NB4 (cell line): ENCODE results near the gene NEUROG1.

ENCODE experiments used
- DNase-seq: peaks from one replicate; pipeline ENCODE4 v3.0.0; 2010; ENCODE audit warnings: low read depth
- H3K4me3 ChIP-seq: one replicate; pipeline ENCODE4 v1.5.1; 2011; ENCODE audit warnings: mild to moderate bottlenecking, low read depth, low read length, moderate library complexity
- CTCF ChIP-seq: IDR thresholded peaks from one replicate; pipeline ENCODE4 v1.5.1; 2012; ENCODE audit warnings: low read depth, low read length
- MAX ChIP-seq: IDR thresholded peaks from 2 replicates; pipeline ENCODE4 v1.6.1; 2011; ENCODE audit warnings: low read depth, low read length
- MYC ChIP-seq: IDR thresholded peaks from 2 replicates; pipeline ENCODE4 v1.6.1; 2011; ENCODE audit warnings: low read depth, low read length
- POLR2A ChIP-seq: IDR thresholded peaks from 2 replicates; pipeline ENCODE4 v1.6.1; 2011; ENCODE audit warnings: mild to moderate bottlenecking; ENCODE audit not compliant: insufficient read length; ENCODE audit errors: extremely low read depth

Gene NEUROG1

DNA sequence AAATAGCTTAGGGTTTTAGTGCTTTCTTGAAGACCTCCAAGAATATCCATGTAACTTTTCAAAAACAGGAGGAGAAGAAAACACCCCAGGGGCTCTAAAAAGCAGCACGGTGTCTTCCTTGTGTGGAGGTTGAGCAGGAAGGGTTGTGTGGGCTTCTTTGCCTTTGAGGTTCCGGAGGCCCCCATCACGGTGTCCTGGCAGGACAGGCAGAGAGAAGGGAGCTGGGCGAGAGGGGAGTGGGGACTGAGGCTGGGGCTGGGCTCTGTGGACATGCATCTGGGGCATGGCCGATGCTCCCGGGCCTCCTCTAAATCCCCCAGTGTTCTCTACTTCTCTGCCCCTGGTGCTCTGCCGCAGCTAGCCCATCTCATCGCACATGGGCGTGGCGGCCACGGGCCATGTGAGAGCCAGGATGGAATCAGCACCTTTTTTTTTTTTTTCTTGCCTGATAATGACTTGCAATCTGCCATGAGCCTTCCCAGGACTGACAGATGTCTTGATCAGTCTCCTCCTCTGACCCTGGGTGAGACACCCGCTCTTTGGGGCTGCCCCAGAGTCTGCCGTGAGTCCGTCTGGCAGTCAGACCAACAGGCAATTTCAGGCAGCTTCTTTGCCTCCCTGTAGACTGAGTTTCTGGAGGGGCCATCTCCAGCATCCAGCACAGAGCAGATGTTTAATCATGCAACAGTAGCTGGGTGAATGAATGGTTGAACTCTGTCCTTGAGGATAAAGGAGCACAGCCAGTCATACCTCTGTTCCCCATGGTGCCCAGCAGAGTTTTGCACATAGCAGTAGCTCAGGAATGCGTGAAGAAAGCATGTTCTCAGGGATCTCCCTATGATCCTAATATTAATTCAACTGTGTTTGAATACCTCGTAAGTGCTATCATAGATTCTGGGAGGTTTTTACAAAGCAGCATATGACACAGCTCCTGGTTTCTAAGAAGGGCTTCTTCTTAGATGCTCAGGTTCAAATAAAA, 30.9 kb upstream of the NEUROG1 start:
- H3K4me3 ChIP-seq, result no peak overlapping the region
- DNase-seq, result no peak
- TF ChIP-seq MYC (no peak), CTCF (no peak), POLR2A (no peak), MAX (no peak)

- peak; percentile 76 for DNase-seq
- no peak overlapping the region for H3K4me3 ChIP-seq
- TF ChIP-seq MYC (no peak), CTCF (peak; percentile 94)
Observed at GRCh38 chr5:135565725-135566421, 30.1 kb upstream of the NEUROG1 start.

GRCh38 chr5:135565266-135565665, 29.5 kb upstream of the NEUROG1 start:
- H3K4me3 ChIP-seq, result no peak overlapping the region
- no peak for DNase-seq
- TF ChIP-seq MAX (no peak), CTCF (no peak), POLR2A (no peak), MYC (no peak)

DNA sequence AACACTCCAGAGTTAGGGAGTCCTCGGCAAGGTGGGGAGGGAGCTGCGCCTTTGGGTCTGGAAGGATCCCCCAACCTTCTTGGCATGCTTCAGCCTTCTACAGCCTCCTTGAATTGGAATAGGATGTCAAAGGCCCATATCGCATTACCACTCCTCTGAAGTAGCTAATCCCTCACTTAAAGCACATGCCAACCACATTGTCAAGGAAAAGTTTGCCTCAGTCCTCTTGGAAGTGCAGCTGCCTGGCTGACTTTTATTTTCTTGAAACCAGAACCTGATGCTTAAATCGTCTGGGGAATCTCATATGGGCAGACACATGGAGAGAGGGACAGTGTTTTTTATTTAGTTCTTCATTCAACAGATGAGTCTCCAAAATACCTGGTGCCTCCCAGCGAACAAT, 28.6 kb upstream of the NEUROG1 start:
- no peak overlapping the region for H3K4me3 ChIP-seq
- DNase-seq, result no peak
- no peak for TF ChIP-seq POLR2A
- TF ChIP-seq CTCF, result no peak
- TF ChIP-seq MAX, result no peak
- no peak for TF ChIP-seq MYC

DNA sequence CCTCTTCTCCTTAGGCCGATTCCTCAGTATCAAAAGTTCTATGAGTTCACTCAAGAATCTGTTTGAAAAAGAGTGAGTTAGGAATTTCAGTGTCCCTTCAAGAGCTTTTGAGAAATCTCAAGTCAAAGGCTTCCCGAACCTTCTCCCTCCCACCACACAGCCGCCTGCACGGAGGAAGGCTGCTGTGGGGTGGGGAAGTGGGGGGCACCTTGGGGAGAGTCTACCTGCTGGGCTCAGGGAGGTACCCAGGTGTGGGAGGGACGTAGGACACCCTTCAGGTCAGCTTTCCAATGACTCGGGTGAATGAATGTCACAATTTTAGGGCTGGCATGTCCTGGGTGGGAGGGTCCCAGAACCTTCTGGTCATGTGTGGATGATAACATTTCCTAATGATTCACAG, 25.5 kb upstream of the NEUROG1 start:
- DNase-seq, result no peak
- TF ChIP-seq POLR2A, result no peak
- no peak for TF ChIP-seq MAX
- no peak for TF ChIP-seq MYC
- TF ChIP-seq CTCF, result no peak
- H3K4me3 ChIP-seq, result no peak overlapping the region
